ENCODE results near the gene ST6GAL2.

The ST6GAL2 gene

DNA sequence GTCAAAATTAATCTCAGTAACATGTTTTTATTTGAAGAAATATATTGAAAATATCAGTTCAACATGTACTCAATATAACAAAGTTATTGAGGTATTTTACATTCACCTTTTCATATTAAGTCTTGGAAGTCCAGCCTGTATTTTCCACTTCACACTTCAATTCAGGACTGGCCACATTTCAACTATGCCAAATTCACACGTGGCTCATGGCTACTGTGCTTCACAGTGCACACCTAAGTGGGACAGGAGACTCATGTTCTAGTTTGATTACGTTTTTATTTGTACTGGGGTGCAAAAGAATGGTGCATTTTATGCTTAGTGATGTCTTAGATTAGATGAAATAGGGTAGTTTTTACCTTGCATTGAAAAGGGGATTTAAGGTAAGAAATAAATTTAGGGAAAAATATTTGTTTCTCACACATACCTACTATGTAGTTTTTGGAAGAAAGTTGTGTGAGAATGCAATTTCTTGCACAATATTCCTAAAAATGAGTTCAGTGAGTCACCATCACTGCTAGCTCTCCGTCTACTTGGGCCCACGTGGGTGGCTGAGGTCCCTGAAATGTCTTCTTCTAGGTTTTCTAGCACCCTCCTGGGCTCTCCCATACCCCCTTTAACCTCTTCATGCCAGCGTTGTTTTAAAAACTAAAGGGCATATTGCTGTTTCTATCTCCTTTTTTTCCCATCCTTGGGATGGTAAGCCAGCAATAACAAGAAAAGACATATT is 87.0 kb downstream of the ST6GAL2 start:
- TF ChIP-seq, protein P1, sequence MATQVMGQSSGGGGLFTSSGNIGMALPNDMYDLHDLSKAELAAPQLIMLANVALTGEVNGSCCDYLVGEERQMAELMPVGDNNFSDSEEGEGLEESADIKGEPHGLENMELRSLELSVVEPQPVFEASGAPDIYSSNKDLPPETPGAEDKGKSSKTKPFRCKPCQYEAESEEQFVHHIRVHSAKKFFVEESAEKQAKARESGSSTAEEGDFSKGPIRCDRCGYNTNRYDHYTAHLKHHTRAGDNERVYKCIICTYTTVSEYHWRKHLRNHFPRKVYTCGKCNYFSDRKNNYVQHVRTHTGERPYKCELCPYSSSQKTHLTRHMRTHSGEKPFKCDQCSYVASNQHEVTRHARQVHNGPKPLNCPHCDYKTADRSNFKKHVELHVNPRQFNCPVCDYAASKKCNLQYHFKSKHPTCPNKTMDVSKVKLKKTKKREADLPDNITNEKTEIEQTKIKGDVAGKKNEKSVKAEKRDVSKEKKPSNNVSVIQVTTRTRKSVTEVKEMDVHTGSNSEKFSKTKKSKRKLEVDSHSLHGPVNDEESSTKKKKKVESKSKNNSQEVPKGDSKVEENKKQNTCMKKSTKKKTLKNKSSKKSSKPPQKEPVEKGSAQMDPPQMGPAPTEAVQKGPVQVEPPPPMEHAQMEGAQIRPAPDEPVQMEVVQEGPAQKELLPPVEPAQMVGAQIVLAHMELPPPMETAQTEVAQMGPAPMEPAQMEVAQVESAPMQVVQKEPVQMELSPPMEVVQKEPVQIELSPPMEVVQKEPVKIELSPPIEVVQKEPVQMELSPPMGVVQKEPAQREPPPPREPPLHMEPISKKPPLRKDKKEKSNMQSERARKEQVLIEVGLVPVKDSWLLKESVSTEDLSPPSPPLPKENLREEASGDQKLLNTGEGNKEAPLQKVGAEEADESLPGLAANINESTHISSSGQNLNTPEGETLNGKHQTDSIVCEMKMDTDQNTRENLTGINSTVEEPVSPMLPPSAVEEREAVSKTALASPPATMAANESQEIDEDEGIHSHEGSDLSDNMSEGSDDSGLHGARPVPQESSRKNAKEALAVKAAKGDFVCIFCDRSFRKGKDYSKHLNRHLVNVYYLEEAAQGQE (IDR thresholded peaks at IDR 0.05; ENCODE audit: low read depth), result no peak
- TF ChIP-seq EGR1 (IDR thresholded peaks at IDR 0.05) (no peak), CREB1 (IDR thresholded peaks at IDR 0.05; ENCODE audit: low read depth) (no peak), ZBTB7A (IDR thresholded peaks at IDR 0.05; ENCODE audit: low read depth) (no peak), TAF1 (IDR thresholded peaks at IDR 0.05; ENCODE audit: low read depth) (no peak), CEBPB (IDR thresholded peaks at IDR 0.05) (no peak), EP300 (IDR thresholded peaks at IDR 0.05; ENCODE audit: borderline replicate concordance) (no peak), FOXM1 (IDR thresholded peaks at IDR 0.05; ENCODE audit: borderline replicate concordance, low read depth) (no peak), TCF12 (IDR thresholded peaks at IDR 0.05; ENCODE audit: low read depth) (no peak), TEAD4 (IDR thresholded peaks at IDR 0.05) (no peak), YY1 (IDR thresholded peaks at IDR 0.05; ENCODE audit: low read depth) (no peak), RAD21 (IDR thresholded peaks at IDR 0.05; ENCODE audit: low read depth) (no peak), NFIC (IDR thresholded peaks at IDR 0.05) (no peak)
- TF ChIP-seq, protein P2, sequence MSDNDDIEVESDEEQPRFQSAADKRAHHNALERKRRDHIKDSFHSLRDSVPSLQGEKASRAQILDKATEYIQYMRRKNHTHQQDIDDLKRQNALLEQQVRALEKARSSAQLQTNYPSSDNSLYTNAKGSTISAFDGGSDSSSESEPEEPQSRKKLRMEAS (IDR thresholded peaks at IDR 0.05), result no peak
- TF ChIP-seq, protein P3, sequence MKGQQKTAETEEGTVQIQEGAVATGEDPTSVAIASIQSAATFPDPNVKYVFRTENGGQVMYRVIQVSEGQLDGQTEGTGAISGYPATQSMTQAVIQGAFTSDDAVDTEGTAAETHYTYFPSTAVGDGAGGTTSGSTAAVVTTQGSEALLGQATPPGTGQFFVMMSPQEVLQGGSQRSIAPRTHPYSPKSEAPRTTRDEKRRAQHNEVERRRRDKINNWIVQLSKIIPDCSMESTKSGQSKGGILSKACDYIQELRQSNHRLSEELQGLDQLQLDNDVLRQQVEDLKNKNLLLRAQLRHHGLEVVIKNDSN (IDR thresholded peaks at IDR 0.05), result no peak

DNA sequence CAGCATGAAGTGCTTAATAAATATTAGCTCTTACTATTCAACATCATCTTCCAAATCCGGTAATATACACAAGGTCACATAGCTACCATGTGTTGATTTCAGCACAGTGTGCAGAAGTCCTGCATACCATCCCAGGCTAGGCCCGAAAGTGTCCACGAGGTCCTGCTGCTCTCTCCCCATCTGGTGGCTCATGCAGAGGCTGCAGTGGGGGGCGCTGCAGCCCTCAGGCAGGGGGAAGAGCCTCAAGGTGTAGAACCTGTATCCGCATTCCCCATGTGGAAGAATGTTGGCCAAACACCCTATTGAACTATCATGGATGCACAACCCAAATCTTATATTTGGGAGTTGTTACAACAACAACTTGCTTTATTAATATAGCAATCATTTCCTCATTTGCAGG is 88.5 kb downstream of the ST6GAL2 start:
- no peak for TF ChIP-seq TEAD4 (IDR thresholded peaks at IDR 0.05)

DNA sequence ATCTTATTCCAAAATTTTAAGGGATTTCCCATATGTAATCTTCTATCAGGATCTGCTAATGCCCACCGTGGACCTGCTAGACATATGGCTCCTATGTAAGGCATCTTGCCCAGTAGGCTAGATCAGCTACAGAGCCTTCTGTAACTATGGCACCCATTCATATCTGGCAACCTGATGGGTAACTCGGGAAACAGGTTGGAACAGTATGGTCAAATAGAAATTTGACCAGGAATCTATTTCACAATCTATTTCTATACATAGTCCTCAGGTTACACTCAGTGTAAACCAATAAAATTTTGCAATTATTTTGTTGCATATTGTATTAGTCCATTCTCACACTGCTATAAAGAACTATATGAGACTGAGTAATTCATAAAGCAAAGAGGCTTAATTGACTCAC is 93.3 kb downstream of the ST6GAL2 start:
- TF ChIP-seq RAD21 (IDR thresholded peaks at IDR 0.05; ENCODE audit: low read depth) (no peak), CEBPB (IDR thresholded peaks at IDR 0.05) (peak; percentile 34; the same call in 1 of the 2 replicates), TEAD4 (IDR thresholded peaks at IDR 0.05) (no peak), TCF12 (IDR thresholded peaks at IDR 0.05; ENCODE audit: low read depth) (no peak)
- TF ChIP-seq, protein P1 (IDR thresholded peaks at IDR 0.05; ENCODE audit: low read depth), result no peak

DNA sequence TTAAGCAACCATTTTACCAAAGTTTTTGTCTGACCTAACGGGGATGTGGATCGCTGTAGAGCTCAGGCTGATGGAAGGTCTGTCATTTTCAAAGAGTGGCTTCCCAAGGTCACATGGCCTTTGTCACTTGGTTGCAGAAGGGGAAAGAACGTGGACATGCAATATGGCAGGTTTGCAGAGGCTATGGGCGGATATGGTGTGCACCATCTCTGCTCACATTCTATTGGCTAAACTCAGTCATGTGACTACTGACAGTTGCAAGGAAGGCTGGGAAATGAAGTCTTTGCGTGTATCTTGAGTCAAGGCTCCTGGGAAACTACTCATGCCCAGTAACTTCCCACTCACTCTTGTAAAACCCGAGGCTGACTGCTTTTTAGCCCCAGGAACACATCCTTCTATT is 96.8 kb downstream of the ST6GAL2 start:
- TF ChIP-seq, protein P3 (IDR thresholded peaks at IDR 0.05), result peak; percentile 84
- TF ChIP-seq YY1 (IDR thresholded peaks at IDR 0.05; ENCODE audit: low read depth), result 0 out of 2 replicates have a peak, but pooled peaks have one; percentile 32
- no peak for TF ChIP-seq NFIC (IDR thresholded peaks at IDR 0.05)
- no peak for TF ChIP-seq EGR1 (IDR thresholded peaks at IDR 0.05)

DNA sequence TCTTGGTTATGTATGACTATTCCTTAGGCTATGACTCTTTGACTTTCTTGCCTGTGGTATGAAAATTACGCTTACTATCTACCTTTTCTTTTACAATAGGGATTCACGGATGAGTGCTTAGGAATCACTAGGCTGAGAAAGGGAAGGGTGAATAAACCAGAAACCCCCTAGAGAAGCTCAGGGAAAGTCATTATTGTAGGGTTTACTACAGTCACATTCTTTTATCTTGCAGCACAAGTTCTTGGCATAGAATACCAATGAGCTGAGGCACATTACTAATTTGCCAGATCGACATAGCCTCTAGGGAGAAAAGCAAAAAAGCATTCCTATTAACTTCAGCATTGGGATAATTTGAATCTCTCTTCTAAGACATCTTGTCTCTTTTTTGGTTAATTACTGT is 103.3 kb downstream of the ST6GAL2 start:
- TF ChIP-seq TEAD4 (IDR thresholded peaks at IDR 0.05), result 0 out of 2 replicates have a peak, but pooled peaks have one; percentile 7
- TF ChIP-seq, protein P2 (IDR thresholded peaks at IDR 0.05), result no peak

DNA sequence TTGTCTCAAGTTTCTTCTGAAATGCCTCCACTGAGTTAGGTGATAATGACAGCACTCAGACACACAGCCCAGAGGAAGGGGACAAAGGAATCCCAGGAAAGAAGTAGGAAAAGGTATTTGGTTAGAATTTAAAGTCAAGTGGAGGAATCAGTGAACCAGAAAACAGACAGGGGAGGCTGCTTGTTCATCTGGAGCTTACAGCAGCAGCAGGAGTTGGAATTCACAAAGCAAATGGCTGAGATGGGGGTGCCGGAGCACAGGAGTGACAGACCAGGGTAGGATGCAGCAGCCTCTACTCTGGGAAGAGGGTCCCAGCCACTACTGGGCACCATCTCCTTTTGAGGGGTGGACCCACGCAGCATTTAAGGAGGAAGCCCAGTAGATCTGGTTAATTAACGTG is 104.8 kb downstream of the ST6GAL2 start:
- TF ChIP-seq, protein P1 (IDR thresholded peaks at IDR 0.05; ENCODE audit: low read depth), result no peak
- no peak for TF ChIP-seq TCF12 (IDR thresholded peaks at IDR 0.05; ENCODE audit: low read depth)
- TF ChIP-seq EP300 (IDR thresholded peaks at IDR 0.05; ENCODE audit: borderline replicate concordance), result no peak

Data from Ishikawa (cell line).